GM21723 (cell line): ENCODE results near the gene CA12.

ENCODE experiments used
- ATAC-seq: cut with Tn5 transposase; IDR thresholded peaks from one replicate; pipeline ENCODE4 v1.9.1; 2021; ENCODE audit warnings: mild to moderate bottlenecking, moderate library complexity; ENCODE audit not compliant: unreplicated experiment

The CA12 gene

GRCh38 chr15:63276342-63277037 is 105.2 kb downstream of the CA12 start:
- ATAC-seq, result peak; percentile 12

- ATAC-seq, result no peak
These were observed 107.2 kb downstream of the CA12 start for GRCh38 chr15:63274427-63274826.
